PC-3 (cell line): Measurements from ENCODE around the gene AVL9.
"Not testable (repeated sequence)": the region's sequence is repeated elsewhere in the genome, so short reads cannot be mapped to it uniquely, and the experiment has no call there.

ENCODE experiments used
- CTCF ChIP-seq: fragments of 300-600 bp; sonication (generic); conservative IDR thresholded peaks from 2 replicates; pipeline ENCODE4 v1.5.1; 2017; ENCODE audit warnings: antibody characterized with exemption, low read depth, mild to moderate bottlenecking, low read length
- EZH2 ChIP-seq: fragments of 300-600 bp; sonication (generic); IDR thresholded peaks from one replicate; pipeline ENCODE4 v1.6.1; 2017; ENCODE audit warnings: antibody characterized with exemption, mild to moderate bottlenecking, low read length; ENCODE audit not compliant: unreplicated experiment
- EZH2phosphoT487 ChIP-seq: fragments of 300-600 bp; sonication (generic); IDR thresholded peaks from 2 replicates; pipeline ENCODE4 v1.6.1; 2018; ENCODE audit warnings: mild to moderate bottlenecking, antibody characterized with exemption, low read length, borderline replicate concordance

- TF ChIP-seq CTCF, EZH2, EZH2phosphoT487: not testable (repeated sequence)
Measured at GRCh38 chr7:32631590-32632497, 136.6 kb downstream of the AVL9 start.
